GM23338 (cell line): Measurements from ENCODE around the gene CD7. TPM values are rescaled to one million over a fixed set of nuclear protein-coding genes. Genes with fewer than 3 reads are reported as not detected.

Experiments used
- ATAC-seq: fragments of 200-7000 bp; cut with Tn5 transposase; 3 replicates; pipeline ENCODE4 v1.9.1; 2020
- DNase-seq: peaks from one replicate; pipeline ENCODE4 v3.0.0-alpha.2; 2015; ENCODE audit warnings: low spot score
- H2AFZ ChIP-seq: fragments of 200-600 bp; sonication (generic); 2 replicates; pipeline ENCODE4 v1.8.0; 2016; ENCODE audit warnings: antibody characterized with exemption, mild to moderate bottlenecking, moderate library complexity
- H3F3A ChIP-seq: fragments of 200-600 bp; sonication (generic); replicated peaks from 2 replicates; pipeline ENCODE4 v1.8.0; 2017; ENCODE audit warnings: antibody characterized with exemption, mixed run types, low read depth
- H3K27ac ChIP-seq: fragments of 200-600 bp; sonication (generic); 2 replicates; pipeline ENCODE4 v1.6.1; 2016; ENCODE audit warnings: low read depth
- H3K27me3 ChIP-seq: fragments of 200-600 bp; sonication (generic); 2 replicates; pipeline ENCODE4 v1.8.0; 2016; ENCODE audit warnings: mild to moderate bottlenecking, mixed run types, moderate library complexity; ENCODE audit not compliant: insufficient read depth
- H3K36me3 ChIP-seq: fragments of 200-600 bp; sonication (generic); 2 replicates; pipeline ENCODE4 v1.8.0; 2016; ENCODE audit warnings: mild to moderate bottlenecking; ENCODE audit not compliant: insufficient read depth
- H3K4me1 ChIP-seq: fragments of 200-600 bp; sonication (generic); 2 replicates; pipeline ENCODE4 v1.8.0; 2016; ENCODE audit warnings: mild to moderate bottlenecking, moderate library complexity; ENCODE audit not compliant: insufficient read depth
- H3K4me2 ChIP-seq: fragments of 200-600 bp; sonication (generic); 2 replicates; pipeline ENCODE4 v1.7.1; 2017; ENCODE audit warnings: mixed run types
- H3K4me3 ChIP-seq: fragments of 200-600 bp; sonication (generic); 2 replicates; pipeline ENCODE4 v1.6.1; 2016; ENCODE audit warnings: mixed run types
- H3K79me2 ChIP-seq: fragments of 200-600 bp; sonication (generic); replicated peaks from 2 replicates; pipeline ENCODE4 v1.8.0; 2017; ENCODE audit warnings: mild to moderate bottlenecking; ENCODE audit not compliant: insufficient read depth
- H3K9me2 ChIP-seq: fragments of 200-600 bp; sonication (generic); 2 replicates; pipeline ENCODE4 v1.8.0; 2017; ENCODE audit not compliant: insufficient read depth
- H4K20me1 ChIP-seq: fragments of 200-600 bp; sonication (generic); replicated peaks from 2 replicates; pipeline ENCODE4 v1.8.0; 2017; ENCODE audit warnings: mild to moderate bottlenecking; ENCODE audit not compliant: insufficient read depth
- H3K27ac Mint-ChIP-seq: 2 replicates; pipeline ENCODE4 v1.8.0; 2020; ENCODE audit warnings: inconsistent platforms, mild to moderate bottlenecking, moderate library complexity, mixed read lengths
- H3K27me3 Mint-ChIP-seq: 3 replicates; pipeline ENCODE4 v1.8.0; 2022; ENCODE audit warnings: low read depth, mild to moderate bottlenecking, moderate library complexity, mixed read lengths, inconsistent platforms; ENCODE audit not compliant: insufficient read depth, poor library complexity
- H3K36me3 Mint-ChIP-seq: 3 replicates; pipeline ENCODE4 v1.8.0; 2021; ENCODE audit warnings: low read depth, mild to moderate bottlenecking, inconsistent platforms, moderate library complexity, mixed read lengths
- H3K4me1 Mint-ChIP-seq: 3 replicates; pipeline ENCODE4 v1.8.0; 2020; ENCODE audit warnings: mild to moderate bottlenecking, inconsistent platforms, mixed read lengths
- H3K4me3 Mint-ChIP-seq: 3 replicates; pipeline ENCODE4 v1.8.0; 2021; ENCODE audit warnings: moderate library complexity, mild to moderate bottlenecking, inconsistent platforms, mixed read lengths
- H3K9me3 Mint-ChIP-seq: 3 replicates; pipeline ENCODE4 v1.8.0; 2020; ENCODE audit warnings: moderate library complexity, mild to moderate bottlenecking, inconsistent platforms, mixed read lengths
- CREB1 ChIP-seq: fragments of 250-450 bp; sonication (Bioruptor Pico); IDR thresholded peaks from 2 replicates; pipeline ENCODE4 v1.5.0; 2020; ENCODE audit warnings: low read depth, mild to moderate bottlenecking, moderate library complexity
- EZH2phosphoT487 ChIP-seq: fragments of 200-600 bp; sonication (generic); IDR thresholded peaks from one replicate; pipeline ENCODE4 v1.8.1; 2018; ENCODE audit warnings: antibody characterized with exemption; ENCODE audit not compliant: unreplicated experiment
- NANOG ChIP-seq: IDR thresholded peaks from 2 replicates; pipeline ENCODE4 v1.6.1; 2016; ENCODE audit warnings: antibody characterized with exemption, borderline replicate concordance
- POLR2AphosphoS5 ChIP-seq: IDR thresholded peaks from 2 replicates; pipeline ENCODE4 v1.6.1; 2016; ENCODE audit warnings: antibody characterized with exemption, low read depth
- STAT1 ChIP-seq: IDR thresholded peaks from one replicate; pipeline ENCODE4 v1.6.1; 2016; ENCODE audit warnings: antibody characterized with exemption; ENCODE audit not compliant: unreplicated experiment
- ZNF114 ChIP-seq: fragments of 250-450 bp; sonication (Bioruptor Pico); IDR thresholded peaks from 2 replicates; pipeline ENCODE4 v1.5.0; 2020; ENCODE audit warnings: mild to moderate bottlenecking, moderate library complexity
- polyA plus RNA-seq: library from polyadenylated mRNA; unstranded; fragments of >200 nt; fragmentation: Nextera tagmentation; extraction: Ambion mirVana; gene quantifications from 2 replicates; pipeline ENCODE4 v1.2.1, GENCODE V29; 2016
- total RNA-seq: library from RNA; depleted of rRNA; stranded (reverse); fragments of >200 nt; shearing (Covaris generic); gene quantifications from 2 replicates; pipeline ENCODE4 v1.2.3, GENCODE V29; 2014
- TF ChIP-seq, protein P1 (sequence below): IDR thresholded peaks from one replicate; pipeline ENCODE4 v1.6.1; 2018; ENCODE audit warnings: antibody characterized with exemption; ENCODE audit not compliant: unreplicated experiment
- TF ChIP-seq, protein P2 (sequence below): fragments of 250-450 bp; sonication (Bioruptor Pico); IDR thresholded peaks from 2 replicates; pipeline ENCODE4 v1.5.0; 2020; ENCODE audit warnings: mild to moderate bottlenecking, moderate library complexity

The CD7 gene
- total and polyA plus RNA-seq, 2 experiments from 2014 or later, result 0.42 to 0.44 TPM

DNA sequence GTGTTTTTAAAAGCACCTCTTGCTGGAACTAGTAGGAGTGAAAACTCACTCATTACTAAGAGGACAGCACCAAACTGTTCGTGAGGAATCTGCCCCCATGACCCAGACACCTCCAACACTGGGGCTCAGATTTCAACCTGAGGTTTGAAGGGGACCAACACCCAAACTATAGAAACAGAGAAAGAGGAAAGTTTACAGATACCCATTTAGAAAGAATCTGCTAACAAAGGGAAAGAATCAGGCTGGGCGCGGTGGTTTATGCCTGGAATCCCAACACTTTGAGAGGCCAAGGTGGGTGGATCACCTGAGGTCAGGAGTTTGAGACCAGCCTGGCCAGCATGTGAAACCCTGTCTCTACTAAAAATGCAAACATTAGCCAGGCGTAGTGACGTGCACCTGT lies 40.5 kb downstream of the CD7 start (continued):
- TF ChIP-seq, protein P1, sequence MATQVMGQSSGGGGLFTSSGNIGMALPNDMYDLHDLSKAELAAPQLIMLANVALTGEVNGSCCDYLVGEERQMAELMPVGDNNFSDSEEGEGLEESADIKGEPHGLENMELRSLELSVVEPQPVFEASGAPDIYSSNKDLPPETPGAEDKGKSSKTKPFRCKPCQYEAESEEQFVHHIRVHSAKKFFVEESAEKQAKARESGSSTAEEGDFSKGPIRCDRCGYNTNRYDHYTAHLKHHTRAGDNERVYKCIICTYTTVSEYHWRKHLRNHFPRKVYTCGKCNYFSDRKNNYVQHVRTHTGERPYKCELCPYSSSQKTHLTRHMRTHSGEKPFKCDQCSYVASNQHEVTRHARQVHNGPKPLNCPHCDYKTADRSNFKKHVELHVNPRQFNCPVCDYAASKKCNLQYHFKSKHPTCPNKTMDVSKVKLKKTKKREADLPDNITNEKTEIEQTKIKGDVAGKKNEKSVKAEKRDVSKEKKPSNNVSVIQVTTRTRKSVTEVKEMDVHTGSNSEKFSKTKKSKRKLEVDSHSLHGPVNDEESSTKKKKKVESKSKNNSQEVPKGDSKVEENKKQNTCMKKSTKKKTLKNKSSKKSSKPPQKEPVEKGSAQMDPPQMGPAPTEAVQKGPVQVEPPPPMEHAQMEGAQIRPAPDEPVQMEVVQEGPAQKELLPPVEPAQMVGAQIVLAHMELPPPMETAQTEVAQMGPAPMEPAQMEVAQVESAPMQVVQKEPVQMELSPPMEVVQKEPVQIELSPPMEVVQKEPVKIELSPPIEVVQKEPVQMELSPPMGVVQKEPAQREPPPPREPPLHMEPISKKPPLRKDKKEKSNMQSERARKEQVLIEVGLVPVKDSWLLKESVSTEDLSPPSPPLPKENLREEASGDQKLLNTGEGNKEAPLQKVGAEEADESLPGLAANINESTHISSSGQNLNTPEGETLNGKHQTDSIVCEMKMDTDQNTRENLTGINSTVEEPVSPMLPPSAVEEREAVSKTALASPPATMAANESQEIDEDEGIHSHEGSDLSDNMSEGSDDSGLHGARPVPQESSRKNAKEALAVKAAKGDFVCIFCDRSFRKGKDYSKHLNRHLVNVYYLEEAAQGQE, result no peak
- TF ChIP-seq, protein P2, sequence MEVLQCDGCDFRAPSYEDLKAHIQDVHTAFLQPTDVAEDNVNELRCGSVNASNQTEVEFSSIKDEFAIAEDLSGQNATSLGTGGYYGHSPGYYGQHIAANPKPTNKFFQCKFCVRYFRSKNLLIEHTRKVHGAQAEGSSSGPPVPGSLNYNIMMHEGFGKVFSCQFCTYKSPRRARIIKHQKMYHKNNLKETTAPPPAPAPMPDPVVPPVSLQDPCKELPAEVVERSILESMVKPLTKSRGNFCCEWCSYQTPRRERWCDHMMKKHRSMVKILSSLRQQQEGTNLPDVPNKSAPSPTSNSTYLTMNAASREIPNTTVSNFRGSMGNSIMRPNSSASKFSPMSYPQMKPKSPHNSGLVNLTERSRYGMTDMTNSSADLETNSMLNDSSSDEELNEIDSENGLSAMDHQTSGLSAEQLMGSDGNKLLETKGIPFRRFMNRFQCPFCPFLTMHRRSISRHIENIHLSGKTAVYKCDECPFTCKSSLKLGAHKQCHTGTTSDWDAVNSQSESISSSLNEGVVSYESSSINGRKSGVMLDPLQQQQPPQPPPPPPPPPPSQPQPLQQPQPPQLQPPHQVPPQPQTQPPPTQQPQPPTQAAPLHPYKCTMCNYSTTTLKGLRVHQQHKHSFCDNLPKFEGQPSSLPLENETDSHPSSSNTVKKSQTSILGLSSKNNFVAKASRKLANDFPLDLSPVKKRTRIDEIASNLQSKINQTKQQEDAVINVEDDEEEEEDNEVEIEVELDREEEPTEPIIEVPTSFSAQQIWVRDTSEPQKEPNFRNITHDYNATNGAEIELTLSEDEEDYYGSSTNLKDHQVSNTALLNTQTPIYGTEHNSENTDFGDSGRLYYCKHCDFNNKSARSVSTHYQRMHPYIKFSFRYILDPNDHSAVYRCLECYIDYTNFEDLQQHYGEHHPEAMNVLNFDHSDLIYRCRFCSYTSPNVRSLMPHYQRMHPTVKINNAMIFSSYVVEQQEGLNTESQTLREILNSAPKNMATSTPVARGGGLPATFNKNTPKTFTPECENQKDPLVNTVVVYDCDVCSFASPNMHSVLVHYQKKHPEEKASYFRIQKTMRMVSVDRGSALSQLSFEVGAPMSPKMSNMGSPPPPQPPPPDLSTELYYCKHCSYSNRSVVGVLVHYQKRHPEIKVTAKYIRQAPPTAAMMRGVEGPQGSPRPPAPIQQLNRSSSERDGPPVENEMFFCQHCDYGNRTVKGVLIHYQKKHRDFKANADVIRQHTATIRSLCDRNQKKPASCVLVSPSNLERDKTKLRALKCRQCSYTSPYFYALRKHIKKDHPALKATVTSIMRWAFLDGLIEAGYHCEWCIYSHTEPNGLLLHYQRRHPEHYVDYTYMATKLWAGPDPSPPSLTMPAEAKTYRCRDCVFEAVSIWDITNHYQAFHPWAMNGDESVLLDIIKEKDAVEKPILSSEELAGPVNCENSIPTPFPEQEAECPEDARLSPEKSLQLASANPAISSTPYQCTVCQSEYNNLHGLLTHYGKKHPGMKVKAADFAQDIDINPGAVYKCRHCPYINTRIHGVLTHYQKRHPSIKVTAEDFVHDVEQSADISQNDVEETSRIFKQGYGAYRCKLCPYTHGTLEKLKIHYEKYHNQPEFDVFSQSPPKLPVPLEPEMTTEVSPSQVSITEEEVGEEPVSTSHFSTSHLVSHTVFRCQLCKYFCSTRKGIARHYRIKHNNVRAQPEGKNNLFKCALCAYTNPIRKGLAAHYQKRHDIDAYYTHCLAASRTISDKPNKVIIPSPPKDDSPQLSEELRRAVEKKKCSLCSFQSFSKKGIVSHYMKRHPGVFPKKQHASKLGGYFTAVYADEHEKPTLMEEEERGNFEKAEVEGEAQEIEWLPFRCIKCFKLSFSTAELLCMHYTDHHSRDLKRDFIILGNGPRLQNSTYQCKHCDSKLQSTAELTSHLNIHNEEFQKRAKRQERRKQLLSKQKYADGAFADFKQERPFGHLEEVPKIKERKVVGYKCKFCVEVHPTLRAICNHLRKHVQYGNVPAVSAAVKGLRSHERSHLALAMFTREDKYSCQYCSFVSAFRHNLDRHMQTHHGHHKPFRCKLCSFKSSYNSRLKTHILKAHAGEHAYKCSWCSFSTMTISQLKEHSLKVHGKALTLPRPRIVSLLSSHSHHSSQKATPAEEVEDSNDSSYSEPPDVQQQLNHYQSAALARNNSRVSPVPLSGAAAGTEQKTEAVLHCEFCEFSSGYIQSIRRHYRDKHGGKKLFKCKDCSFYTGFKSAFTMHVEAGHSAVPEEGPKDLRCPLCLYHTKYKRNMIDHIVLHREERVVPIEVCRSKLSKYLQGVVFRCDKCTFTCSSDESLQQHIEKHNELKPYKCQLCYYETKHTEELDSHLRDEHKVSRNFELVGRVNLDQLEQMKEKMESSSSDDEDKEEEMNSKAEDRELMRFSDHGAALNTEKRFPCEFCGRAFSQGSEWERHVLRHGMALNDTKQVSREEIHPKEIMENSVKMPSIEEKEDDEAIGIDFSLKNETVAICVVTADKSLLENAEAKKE (CRISPR knock-in tag), result no peak
- TF ChIP-seq CREB1 (CRISPR knock-in tag), result no peak
- no peak for TF ChIP-seq EZH2phosphoT487
- TF ChIP-seq POLR2AphosphoS5, result no peak

GRCh38 chr17:82275326-82275725 lies 42.1 kb downstream of the CD7 start:
- peaks cover 13% of the 10 kb centered on the region for H3K4me1 ChIP-seq
- no peak overlapping the region for H2AFZ ChIP-seq
- Mint-ChIP-seq H3K36me3 (peaks cover 23% of the 10 kb centered on the region), H3K4me3 (no peak overlapping the region), H3K9me3 (no peaks in the 10 kb centered on the region; the same call in 2 of the 3 replicates), H3K27ac (no peak overlapping the region), H3K27me3 (peaks cover 20% of the 10 kb centered on the region), H3K4me1 (peaks cover 43% of the 10 kb centered on the region)
- no peaks in the 10 kb centered on the region for H3K36me3 ChIP-seq
- ATAC-seq, result no peak
- H3K27ac ChIP-seq, result no peak overlapping the region
- H3K4me3 ChIP-seq, result no peak overlapping the region
- H3F3A ChIP-seq, result 0 out of 2 replicates have a peak, but pooled peaks cover 11% of the 10 kb centered on the region
- H3K9me2 ChIP-seq, result no peaks in the 10 kb centered on the region
- peaks cover 23% of the 10 kb centered on the region for H3K79me2 ChIP-seq
- H4K20me1 ChIP-seq, result peaks cover 27% of the 10 kb centered on the region
- H3K27me3 ChIP-seq, result no peaks in the 10 kb centered on the region
- H3K4me2 ChIP-seq, result no peak overlapping the region
- DNase-seq, result no peak
- no peak for TF ChIP-seq ZNF114 (CRISPR knock-in tag)
- TF ChIP-seq EZH2phosphoT487, result no peak
- TF ChIP-seq STAT1, result no peak
- TF ChIP-seq NANOG, result no peak
